SK-N-SH treated with all-trans-retinoic acid at 6 μM for 48 hours (cell line): ENCODE data around the gene SEPTIN8.

Experiments
- ATAC-seq: fragments of 200-7000 bp; cut with Tn5 transposase; 3 replicates; pipeline ENCODE4 v1.9.1; 2020; ENCODE audit warnings: mild to moderate bottlenecking, moderate library complexity
- ARNTL ChIP-seq: fragments of 450-650 bp; formaldehyde crosslinking; IDR thresholded peaks from 2 replicates; pipeline ENCODE4 v1.5.0; 2020; ENCODE audit warnings: low read depth, mild to moderate bottlenecking, moderate library complexity, borderline replicate concordance
- BACH2 ChIP-seq: fragments of 250-450 bp; sonication (Bioruptor Pico); IDR thresholded peaks from 2 replicates; pipeline ENCODE4 v1.9.0; 2021; ENCODE audit warnings: mild to moderate bottlenecking, borderline replicate concordance
- CREB5 ChIP-seq: fragments of 250-450 bp; sonication (Bioruptor Pico); IDR thresholded peaks from 2 replicates; pipeline ENCODE4 v1.5.1; 2020; ENCODE audit warnings: low read depth, mild to moderate bottlenecking, moderate library complexity
- CSDC2 ChIP-seq: fragments of 250-450 bp; sonication (Bioruptor Pico); IDR thresholded peaks from 2 replicates; pipeline ENCODE4 v1.5.0; 2020; ENCODE audit warnings: mild to moderate bottlenecking, moderate library complexity
- CSRNP3 ChIP-seq: fragments of 250-450 bp; sonication (Bioruptor Pico); IDR thresholded peaks from 2 replicates; pipeline ENCODE4 v1.5.1; 2021; ENCODE audit warnings: mild to moderate bottlenecking, moderate library complexity
- GLIS3 ChIP-seq: fragments of 250-450 bp; sonication (Bioruptor Pico); IDR thresholded peaks from 2 replicates; pipeline ENCODE4 v1.5.0; 2020; ENCODE audit warnings: mild to moderate bottlenecking, moderate library complexity
- ISL1 ChIP-seq: fragments of 250-450 bp; sonication (Bioruptor Pico); IDR thresholded peaks from 2 replicates; pipeline ENCODE4 v2.1.2; 2022; ENCODE audit warnings: mild to moderate bottlenecking, moderate library complexity
- OSR1 ChIP-seq: fragments of 250-450 bp; sonication (Bioruptor Pico); IDR thresholded peaks from 2 replicates; pipeline ENCODE4 v1.8.0; 2022; ENCODE audit warnings: moderate library complexity, mild to moderate bottlenecking, inconsistent platforms
- POU6F1 ChIP-seq: fragments of 250-450 bp; sonication (Bioruptor Pico); IDR thresholded peaks from 2 replicates; pipeline ENCODE4 v1.8.0; 2021; ENCODE audit warnings: low read depth, mild to moderate bottlenecking, moderate library complexity, borderline replicate concordance
- PPARA ChIP-seq: fragments of 250-450 bp; sonication (Bioruptor Pico); IDR thresholded peaks from 2 replicates; pipeline ENCODE4 v1.5.0; 2020; ENCODE audit warnings: mild to moderate bottlenecking, borderline replicate concordance
- RARB ChIP-seq: fragments of 250-450 bp; sonication (Bioruptor Pico); IDR thresholded peaks from 2 replicates; pipeline ENCODE4 v1.8.0; 2021; ENCODE audit warnings: mild to moderate bottlenecking, moderate library complexity
- SNAI2 ChIP-seq: fragments of 250-450 bp; sonication (Bioruptor Pico); IDR thresholded peaks from 2 replicates; pipeline ENCODE4 v1.5.0; 2020; ENCODE audit warnings: mild to moderate bottlenecking, moderate library complexity
- TCF4 ChIP-seq: fragments of 250-450 bp; sonication (Bioruptor Pico); IDR thresholded peaks from 2 replicates; pipeline ENCODE4 v1.8.0; 2021; ENCODE audit warnings: mild to moderate bottlenecking, moderate library complexity, borderline replicate concordance
- TOX ChIP-seq: fragments of 250-450 bp; sonication (Bioruptor Pico); IDR thresholded peaks from 2 replicates; pipeline ENCODE4 v1.8.0; 2021; ENCODE audit warnings: mild to moderate bottlenecking, moderate library complexity, borderline replicate concordance
- TSHZ2 ChIP-seq: fragments of 250-450 bp; sonication (Bioruptor Pico); IDR thresholded peaks from 2 replicates; pipeline ENCODE4 v1.5.0; 2020; ENCODE audit warnings: mild to moderate bottlenecking, moderate library complexity
- ZC3H10 ChIP-seq: fragments of 250-450 bp; sonication (Bioruptor Pico); IDR thresholded peaks from 2 replicates; pipeline ENCODE4 v1.5.1; 2021; ENCODE audit warnings: mild to moderate bottlenecking, moderate library complexity
- ZFP3 ChIP-seq: fragments of 250-450 bp; sonication (Bioruptor Pico); IDR thresholded peaks from 2 replicates; pipeline ENCODE4 v1.5.0; 2020; ENCODE audit warnings: mild to moderate bottlenecking, moderate library complexity
- ZFP30 ChIP-seq: fragments of 450-650 bp; formaldehyde crosslinking; IDR thresholded peaks from 2 replicates; pipeline ENCODE4 v1.5.0; 2022; ENCODE audit warnings: mild to moderate bottlenecking, moderate library complexity
- ZNF565 ChIP-seq: fragments of 450-650 bp; formaldehyde crosslinking; conservative IDR thresholded peaks from 2 replicates; pipeline ENCODE4 v1.5.0; 2020; ENCODE audit warnings: low read depth, mild to moderate bottlenecking, moderate library complexity
- ZNF70 ChIP-seq: fragments of 450-650 bp; formaldehyde crosslinking; IDR thresholded peaks from 2 replicates; pipeline ENCODE4 v1.5.0; 2020; ENCODE audit warnings: mild to moderate bottlenecking, moderate library complexity
- ZNF8 ChIP-seq: fragments of 450-650 bp; formaldehyde crosslinking; IDR thresholded peaks from 2 replicates; pipeline ENCODE4 v1.5.0; 2020; ENCODE audit warnings: mild to moderate bottlenecking, moderate library complexity

Gene SEPTIN8

GRCh38 chr5:132747616-132748440, 29.2 kb downstream of the SEPTIN8 start:
- ATAC-seq: no peak

GRCh38 chr5:132746954-132747615, 30.0 kb downstream of the SEPTIN8 start, which contains the start of gene CCNI2:
Gene CCNI2, plus strand, starts transcription at chr5:132747426. Its CDS starts 70 bp downstream, at chr5:132747496.
- ATAC-seq: peak; percentile 79
- TF ChIP-seq ARNTL (CRISPR knock-in tag): no peak
- TF ChIP-seq ZNF8 (CRISPR knock-in tag): no peak
- no peak for TF ChIP-seq OSR1 (CRISPR knock-in tag)
- TF ChIP-seq TSHZ2: no peak
- TF ChIP-seq ZFP3 (CRISPR knock-in tag): no peak
- TF ChIP-seq ZNF565 (CRISPR knock-in tag): no peak
- no peak for TF ChIP-seq BACH2 (CRISPR knock-in tag)
- no peak for TF ChIP-seq ZNF70 (CRISPR knock-in tag)
- no peak for TF ChIP-seq ZC3H10 (CRISPR knock-in tag)
- no peak for TF ChIP-seq TCF4 (CRISPR knock-in tag)
- TF ChIP-seq ZFP30 (CRISPR knock-in tag): no peak
- no peak for TF ChIP-seq SNAI2 (CRISPR knock-in tag)
- TF ChIP-seq TOX: no peak
- TF ChIP-seq RARB (CRISPR knock-in tag): no peak
- no peak for TF ChIP-seq CREB5 (CRISPR knock-in tag)
- no peak for TF ChIP-seq CSRNP3 (CRISPR knock-in tag)
- no peak for TF ChIP-seq CSDC2
- TF ChIP-seq GLIS3 (CRISPR knock-in tag): no peak
- TF ChIP-seq PPARA (CRISPR knock-in tag): no peak
- TF ChIP-seq POU6F1: no peak

More at GRCh38 chr5:132747616-132748440, 29.2 kb downstream of the SEPTIN8 start:
- TF ChIP-seq ZC3H10 (CRISPR knock-in tag) (no peak), ZNF70 (CRISPR knock-in tag) (no peak), SNAI2 (CRISPR knock-in tag) (no peak), ZNF565 (CRISPR knock-in tag) (no peak), CSDC2 (no peak), BACH2 (CRISPR knock-in tag) (no peak), ZFP30 (CRISPR knock-in tag) (no peak), TOX (no peak), ISL1 (CRISPR knock-in tag) (no peak), TCF4 (CRISPR knock-in tag) (no peak), RARB (CRISPR knock-in tag) (no peak), ARNTL (CRISPR knock-in tag) (no peak)

GRCh38 chr5:132746592-132746953, 30.5 kb downstream of the SEPTIN8 start:
- ATAC-seq: no peak
- TF ChIP-seq ZNF70 (CRISPR knock-in tag) (no peak), CSRNP3 (CRISPR knock-in tag) (no peak), PPARA (CRISPR knock-in tag) (no peak), ZNF8 (CRISPR knock-in tag) (no peak), GLIS3 (CRISPR knock-in tag) (no peak), SNAI2 (CRISPR knock-in tag) (no peak), TOX (no peak), CREB5 (CRISPR knock-in tag) (no peak)
